WTC11 (cell line): ENCODE measurements around the gene ACACA. TPM values are rescaled to one million over a fixed set of nuclear protein-coding genes. Genes with fewer than 3 reads are reported as not detected.

Experiments
- ATAC-seq: fragments of 200-7000 bp; cut with Tn5 transposase; 2 replicates; pipeline ENCODE4 v1.10.0; 2021; ENCODE audit warnings: mild to moderate bottlenecking, moderate library complexity
- CTCF ChIA-PET: fragments of 300-600 bp; sonication (Branson Sonifier 250); formaldehyde crosslinking; loops from one replicate; lab custom pipeline; 2021; ENCODE audit warnings: antibody characterized with exemption; lab: Charles Lee
- POLR2A ChIA-PET: fragments of 350-600 bp; sonication (Branson Sonifier 250); formaldehyde crosslinking; loops from one replicate; lab custom pipeline; 2021; ENCODE audit warnings: antibody characterized with exemption; lab: Charles Lee
- DNase-seq: peaks from one replicate; pipeline ENCODE4 v3.0.0; 2021; ENCODE audit warnings: low spot score
- H3K27ac Mint-ChIP-seq: 2 replicates; pipeline ENCODE4 v1.8.0; 2021; ENCODE audit warnings: mixed read lengths
- H3K27me3 Mint-ChIP-seq: 2 replicates; pipeline ENCODE4 v1.8.0; 2021; ENCODE audit warnings: low read depth, mild to moderate bottlenecking, moderate library complexity, mixed read lengths
- H3K36me3 Mint-ChIP-seq: 2 replicates; pipeline ENCODE4 v1.8.0; 2021; ENCODE audit warnings: mixed read lengths
- H3K4me1 Mint-ChIP-seq: 2 replicates; pipeline ENCODE4 v1.8.0; 2022; ENCODE audit warnings: mixed read lengths
- H3K4me3 Mint-ChIP-seq: 2 replicates; pipeline ENCODE4 v1.8.0; 2021; ENCODE audit warnings: mild to moderate bottlenecking, moderate library complexity, mixed read lengths
- H3K9me3 Mint-ChIP-seq: 2 replicates; pipeline ENCODE4 v1.8.0; 2021; ENCODE audit warnings: mixed read lengths
- ATF3 ChIP-seq: sonication (generic); formaldehyde crosslinking; conservative IDR thresholded peaks from 2 replicates; pipeline ENCODE4 v1.8.1; 2022; ENCODE audit warnings: mild to moderate bottlenecking, missing genetic modification reagents
- CREM ChIP-seq: sonication (generic); formaldehyde crosslinking; IDR thresholded peaks from 2 replicates; pipeline ENCODE4 v1.8.1; 2022; ENCODE audit warnings: mild to moderate bottlenecking, missing genetic modification reagents, moderate library complexity
- CTCF ChIP-seq: fragments of 200-600 bp; IDR thresholded peaks from 2 replicates; pipeline ENCODE4 v1.8.0; 2022; ENCODE audit warnings: antibody characterized with exemption
- EMX1 ChIP-seq: fragments of 250-450 bp; sonication (Bioruptor Pico); IDR thresholded peaks from 2 replicates; pipeline ENCODE4 v1.8.0; 2021; ENCODE audit warnings: mild to moderate bottlenecking
- HMGA2 ChIP-seq: fragments of 250-450 bp; sonication (Bioruptor Pico); IDR thresholded peaks from 2 replicates; pipeline ENCODE4 v1.4.0; 2021; ENCODE audit warnings: mild to moderate bottlenecking, moderate library complexity
- NR2C2 ChIP-seq: sonication (generic); formaldehyde crosslinking; IDR thresholded peaks from 2 replicates; pipeline ENCODE4 v1.8.0; 2022; ENCODE audit warnings: mild to moderate bottlenecking, missing genetic modification reagents
- OVOL2 ChIP-seq: fragments of 250-450 bp; sonication (Bioruptor Pico); IDR thresholded peaks from 2 replicates; pipeline ENCODE4 v1.9.0; 2021; ENCODE audit warnings: mild to moderate bottlenecking, borderline replicate concordance
- SMAD4 ChIP-seq: sonication (generic); formaldehyde crosslinking; IDR thresholded peaks from 2 replicates; pipeline ENCODE4 v1.8.0; 2022; ENCODE audit warnings: mild to moderate bottlenecking, missing genetic modification reagents
- USF1 ChIP-seq: sonication (generic); formaldehyde crosslinking; IDR thresholded peaks from 2 replicates; pipeline ENCODE4 v1.8.0; 2022; ENCODE audit warnings: mild to moderate bottlenecking, missing genetic modification reagents
- ZNF232 ChIP-seq: sonication (generic); formaldehyde crosslinking; IDR thresholded peaks from 2 replicates; pipeline ENCODE4 v1.8.0; 2022; ENCODE audit warnings: mild to moderate bottlenecking, missing genetic modification reagents
- ZNF425 ChIP-seq: fragments of 250-450 bp; sonication (Bioruptor Pico); conservative IDR thresholded peaks from 2 replicates; pipeline ENCODE4 v1.9.0; 2021; ENCODE audit warnings: mild to moderate bottlenecking
- ZNF512 ChIP-seq: sonication (generic); formaldehyde crosslinking; IDR thresholded peaks from 2 replicates; pipeline ENCODE4 v1.8.1; 2022; ENCODE audit warnings: missing genetic modification reagents, borderline replicate concordance
- ZSCAN18 ChIP-seq: fragments of 250-450 bp; sonication (Bioruptor Pico); IDR thresholded peaks from 2 replicates; pipeline ENCODE4 v2.1.2; 2022; ENCODE audit warnings: mild to moderate bottlenecking, moderate library complexity
- total RNA-seq: library from RNA; stranded (reverse); gene quantifications from 3 replicates; pipeline ENCODE4 v1.2.3, GENCODE V29; 2021
- TF ChIP-seq, protein P1 (sequence below): sonication (generic); formaldehyde crosslinking; IDR thresholded peaks from 2 replicates; pipeline ENCODE4 v1.8.1; 2023; ENCODE audit warnings: mild to moderate bottlenecking, missing genetic modification reagents, moderate library complexity
- TF ChIP-seq, protein P2 (sequence below): fragments of 250-450 bp; sonication (Bioruptor Pico); IDR thresholded peaks from 2 replicates; pipeline ENCODE4 v1.9.0; 2021; ENCODE audit warnings: moderate library complexity, mild to moderate bottlenecking, inconsistent platforms, borderline replicate concordance
- TF ChIP-seq, protein P3 (sequence below): fragments of 250-450 bp; sonication (Bioruptor Pico); IDR thresholded peaks from 2 replicates; pipeline ENCODE4 v1.9.0; 2021; ENCODE audit warnings: mild to moderate bottlenecking, borderline replicate concordance
- TF ChIP-seq, protein P4 (sequence below): sonication (generic); formaldehyde crosslinking; IDR thresholded peaks from 2 replicates; pipeline ENCODE4 v1.8.1; 2023; ENCODE audit warnings: mild to moderate bottlenecking, moderate library complexity, missing genetic modification reagents
- TF ChIP-seq, protein P5 (sequence below): sonication (generic); formaldehyde crosslinking; IDR thresholded peaks from 2 replicates; pipeline ENCODE4 v1.8.1; 2022; ENCODE audit warnings: low read depth, mild to moderate bottlenecking, moderate library complexity, missing genetic modification reagents, borderline replicate concordance

ACACA gene
- total RNA-seq, 1 experiment from 2014 or later, result 167 TPM

DNA sequence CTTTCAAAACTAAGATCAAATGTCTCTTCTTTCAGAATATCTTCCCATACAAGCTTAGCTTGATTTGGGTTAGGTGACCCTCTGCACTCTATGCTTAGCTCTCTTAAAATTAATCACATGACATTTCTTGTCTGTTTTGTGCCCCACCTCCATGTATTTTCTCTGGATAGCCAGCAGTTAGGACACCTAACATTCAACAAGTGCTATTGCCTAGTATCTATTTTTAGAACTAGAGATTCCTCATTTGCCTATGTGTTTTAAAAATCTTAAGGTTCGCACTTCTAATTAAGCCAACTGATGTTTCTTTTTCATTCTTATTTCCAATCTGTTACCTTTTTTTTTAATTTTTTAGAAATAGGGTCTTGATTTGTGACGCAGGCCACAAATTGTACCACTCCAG, 160.6 kb downstream of the ACACA start (continued):
- no peak for TF ChIP-seq CREM
- TF ChIP-seq, protein P1, sequence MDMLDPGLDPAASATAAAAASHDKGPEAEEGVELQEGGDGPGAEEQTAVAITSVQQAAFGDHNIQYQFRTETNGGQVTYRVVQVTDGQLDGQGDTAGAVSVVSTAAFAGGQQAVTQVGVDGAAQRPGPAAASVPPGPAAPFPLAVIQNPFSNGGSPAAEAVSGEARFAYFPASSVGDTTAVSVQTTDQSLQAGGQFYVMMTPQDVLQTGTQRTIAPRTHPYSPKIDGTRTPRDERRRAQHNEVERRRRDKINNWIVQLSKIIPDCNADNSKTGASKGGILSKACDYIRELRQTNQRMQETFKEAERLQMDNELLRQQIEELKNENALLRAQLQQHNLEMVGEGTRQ (CRISPR knock-in tag), result no peak

- DNase-seq (no peak), ATAC-seq (no peak)
- H3K36me3 Mint-ChIP-seq, result peaks cover 71% of the 10 kb centered on the region
- ChIA-PET CTCF (interaction anchor here (0.7 to 3.1 kb wide), 23 partner anchors 9 to 638 kb away, joined by 3 to 25 read pairs (median 3); partner anchors contain the start of gene MRM1), POLR2A (no interaction called here)
- no peaks in the 10 kb centered on the region for H3K9me3 Mint-ChIP-seq
- H3K4me1 Mint-ChIP-seq, result no peaks in the 10 kb centered on the region
- no peaks in the 10 kb centered on the region for H3K27me3 Mint-ChIP-seq
- H3K4me3 Mint-ChIP-seq, result no peak overlapping the region
- H3K27ac Mint-ChIP-seq, result no peak overlapping the region
- TF ChIP-seq, protein P2, sequence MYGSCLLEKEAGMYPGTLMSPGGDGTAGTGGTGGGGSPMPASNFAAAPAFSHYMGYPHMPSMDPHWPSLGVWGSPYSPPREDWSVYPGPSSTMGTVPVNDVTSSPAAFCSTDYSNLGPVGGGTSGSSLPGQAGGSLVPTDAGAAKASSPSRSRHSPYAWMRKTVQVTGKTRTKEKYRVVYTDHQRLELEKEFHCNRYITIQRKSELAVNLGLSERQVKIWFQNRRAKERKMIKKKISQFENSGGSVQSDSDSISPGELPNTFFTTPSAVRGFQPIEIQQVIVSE, result no peak
- no peak for TF ChIP-seq OVOL2 (CRISPR knock-in tag)
- TF ChIP-seq ZNF512 (CRISPR knock-in tag), result no peak
- no peak for TF ChIP-seq HMGA2 (CRISPR knock-in tag)
- no peak for TF ChIP-seq SMAD4 (CRISPR knock-in tag)
- no peak for TF ChIP-seq ZNF425 (CRISPR knock-in tag)
- no peak for TF ChIP-seq ZSCAN18 (CRISPR knock-in tag)
- TF ChIP-seq CTCF, result no peak
- TF ChIP-seq NR2C2 (CRISPR knock-in tag), result no peak
- no peak for TF ChIP-seq ATF3 (CRISPR knock-in tag)
- no peak for TF ChIP-seq EMX1 (CRISPR knock-in tag)
- no peak for TF ChIP-seq ZNF232 (CRISPR knock-in tag)
- TF ChIP-seq, protein P3, sequence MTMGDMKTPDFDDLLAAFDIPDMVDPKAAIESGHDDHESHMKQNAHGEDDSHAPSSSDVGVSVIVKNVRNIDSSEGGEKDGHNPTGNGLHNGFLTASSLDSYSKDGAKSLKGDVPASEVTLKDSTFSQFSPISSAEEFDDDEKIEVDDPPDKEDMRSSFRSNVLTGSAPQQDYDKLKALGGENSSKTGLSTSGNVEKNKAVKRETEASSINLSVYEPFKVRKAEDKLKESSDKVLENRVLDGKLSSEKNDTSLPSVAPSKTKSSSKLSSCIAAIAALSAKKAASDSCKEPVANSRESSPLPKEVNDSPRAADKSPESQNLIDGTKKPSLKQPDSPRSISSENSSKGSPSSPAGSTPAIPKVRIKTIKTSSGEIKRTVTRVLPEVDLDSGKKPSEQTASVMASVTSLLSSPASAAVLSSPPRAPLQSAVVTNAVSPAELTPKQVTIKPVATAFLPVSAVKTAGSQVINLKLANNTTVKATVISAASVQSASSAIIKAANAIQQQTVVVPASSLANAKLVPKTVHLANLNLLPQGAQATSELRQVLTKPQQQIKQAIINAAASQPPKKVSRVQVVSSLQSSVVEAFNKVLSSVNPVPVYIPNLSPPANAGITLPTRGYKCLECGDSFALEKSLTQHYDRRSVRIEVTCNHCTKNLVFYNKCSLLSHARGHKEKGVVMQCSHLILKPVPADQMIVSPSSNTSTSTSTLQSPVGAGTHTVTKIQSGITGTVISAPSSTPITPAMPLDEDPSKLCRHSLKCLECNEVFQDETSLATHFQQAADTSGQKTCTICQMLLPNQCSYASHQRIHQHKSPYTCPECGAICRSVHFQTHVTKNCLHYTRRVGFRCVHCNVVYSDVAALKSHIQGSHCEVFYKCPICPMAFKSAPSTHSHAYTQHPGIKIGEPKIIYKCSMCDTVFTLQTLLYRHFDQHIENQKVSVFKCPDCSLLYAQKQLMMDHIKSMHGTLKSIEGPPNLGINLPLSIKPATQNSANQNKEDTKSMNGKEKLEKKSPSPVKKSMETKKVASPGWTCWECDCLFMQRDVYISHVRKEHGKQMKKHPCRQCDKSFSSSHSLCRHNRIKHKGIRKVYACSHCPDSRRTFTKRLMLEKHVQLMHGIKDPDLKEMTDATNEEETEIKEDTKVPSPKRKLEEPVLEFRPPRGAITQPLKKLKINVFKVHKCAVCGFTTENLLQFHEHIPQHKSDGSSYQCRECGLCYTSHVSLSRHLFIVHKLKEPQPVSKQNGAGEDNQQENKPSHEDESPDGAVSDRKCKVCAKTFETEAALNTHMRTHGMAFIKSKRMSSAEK (CRISPR knock-in tag), result no peak
- TF ChIP-seq USF1 (CRISPR knock-in tag), result no peak
- TF ChIP-seq, protein P4, sequence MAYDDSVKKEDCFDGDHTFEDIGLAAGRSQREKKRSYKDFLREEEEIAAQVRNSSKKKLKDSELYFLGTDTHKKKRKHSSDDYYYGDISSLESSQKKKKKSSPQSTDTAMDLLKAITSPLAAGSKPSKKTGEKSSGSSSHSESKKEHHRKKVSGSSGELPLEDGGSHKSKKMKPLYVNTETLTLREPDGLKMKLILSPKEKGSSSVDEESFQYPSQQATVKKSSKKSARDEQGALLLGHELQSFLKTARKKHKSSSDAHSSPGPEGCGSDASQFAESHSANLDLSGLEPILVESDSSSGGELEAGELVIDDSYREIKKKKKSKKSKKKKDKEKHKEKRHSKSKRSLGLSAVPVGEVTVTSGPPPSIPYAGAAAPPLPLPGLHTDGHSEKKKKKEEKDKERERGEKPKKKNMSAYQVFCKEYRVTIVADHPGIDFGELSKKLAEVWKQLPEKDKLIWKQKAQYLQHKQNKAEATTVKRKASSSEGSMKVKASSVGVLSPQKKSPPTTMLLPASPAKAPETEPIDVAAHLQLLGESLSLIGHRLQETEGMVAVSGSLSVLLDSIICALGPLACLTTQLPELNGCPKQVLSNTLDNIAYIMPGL (CRISPR knock-in tag), result no peak
- TF ChIP-seq, protein P5, sequence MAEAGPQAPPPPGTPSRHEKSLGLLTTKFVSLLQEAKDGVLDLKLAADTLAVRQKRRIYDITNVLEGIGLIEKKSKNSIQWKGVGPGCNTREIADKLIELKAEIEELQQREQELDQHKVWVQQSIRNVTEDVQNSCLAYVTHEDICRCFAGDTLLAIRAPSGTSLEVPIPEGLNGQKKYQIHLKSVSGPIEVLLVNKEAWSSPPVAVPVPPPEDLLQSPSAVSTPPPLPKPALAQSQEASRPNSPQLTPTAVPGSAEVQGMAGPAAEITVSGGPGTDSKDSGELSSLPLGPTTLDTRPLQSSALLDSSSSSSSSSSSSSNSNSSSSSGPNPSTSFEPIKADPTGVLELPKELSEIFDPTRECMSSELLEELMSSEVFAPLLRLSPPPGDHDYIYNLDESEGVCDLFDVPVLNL (CRISPR knock-in tag), result no peak
Observed at GRCh38 chr17:37240381-37240780, 166.3 kb downstream of the ACACA start.
